SK-N-SH treated with all-trans-retinoic acid at 6 μM for 48 hours (cell line): ENCODE data around the gene TWF1.

Experiments
- ARNTL ChIP-seq: fragments of 450-650 bp; formaldehyde crosslinking; IDR thresholded peaks from 2 replicates; pipeline ENCODE4 v1.5.0; 2020; ENCODE audit warnings: low read depth, mild to moderate bottlenecking, moderate library complexity, borderline replicate concordance
- BACH2 ChIP-seq: fragments of 250-450 bp; sonication (Bioruptor Pico); IDR thresholded peaks from 2 replicates; pipeline ENCODE4 v1.9.0; 2021; ENCODE audit warnings: mild to moderate bottlenecking, borderline replicate concordance
- POU6F1 ChIP-seq: fragments of 250-450 bp; sonication (Bioruptor Pico); IDR thresholded peaks from 2 replicates; pipeline ENCODE4 v1.8.0; 2021; ENCODE audit warnings: low read depth, mild to moderate bottlenecking, moderate library complexity, borderline replicate concordance
- ZNF565 ChIP-seq: fragments of 450-650 bp; formaldehyde crosslinking; conservative IDR thresholded peaks from 2 replicates; pipeline ENCODE4 v1.5.0; 2020; ENCODE audit warnings: low read depth, mild to moderate bottlenecking, moderate library complexity
- ZNF70 ChIP-seq: fragments of 450-650 bp; formaldehyde crosslinking; IDR thresholded peaks from 2 replicates; pipeline ENCODE4 v1.5.0; 2020; ENCODE audit warnings: mild to moderate bottlenecking, moderate library complexity

GRCh38 chr12:43758247-43758727 is 47.8 kb downstream of the TWF1 start:
- TF ChIP-seq ARNTL (CRISPR knock-in tag) (no peak), ZNF565 (CRISPR knock-in tag) (no peak), BACH2 (CRISPR knock-in tag) (no peak), ZNF70 (no peak), POU6F1 (CRISPR knock-in tag) (no peak)
